ENCODE results near the gene RASGRF2. TPM values are rescaled to one million over a fixed set of nuclear protein-coding genes. Genes with fewer than 3 reads are reported as not detected.

The RASGRF2 gene
- total RNA-seq, 1 experiment from 2014 or later: 0.48 TPM

DNA sequence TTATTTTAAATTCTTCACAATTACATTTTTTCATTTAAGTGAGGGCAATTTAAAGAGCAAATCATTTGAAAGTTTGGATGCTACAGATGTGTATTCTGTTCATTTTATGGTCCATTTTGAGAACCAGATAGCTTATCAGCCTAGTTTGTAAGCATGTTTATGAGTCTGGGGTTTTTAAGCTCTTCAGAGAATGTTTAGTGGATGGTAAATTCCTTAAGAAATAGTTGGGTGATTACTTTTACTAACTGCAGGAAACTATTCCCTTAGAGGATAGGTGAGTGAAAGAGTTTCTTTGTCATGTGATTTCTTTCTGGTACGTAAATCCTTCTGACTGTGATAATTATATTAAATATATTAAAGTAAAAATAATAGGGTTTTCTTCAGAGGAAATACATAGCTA lies 17.6 kb downstream of the RASGRF2 start:
- no peaks in the 10 kb centered on the region for H3F3A ChIP-seq (ENCODE audit: insufficient read depth, low read depth)
- no peaks in the 10 kb centered on the region for H3K79me2 ChIP-seq (ENCODE audit: low read depth)
- TF ChIP-seq, protein P1, sequence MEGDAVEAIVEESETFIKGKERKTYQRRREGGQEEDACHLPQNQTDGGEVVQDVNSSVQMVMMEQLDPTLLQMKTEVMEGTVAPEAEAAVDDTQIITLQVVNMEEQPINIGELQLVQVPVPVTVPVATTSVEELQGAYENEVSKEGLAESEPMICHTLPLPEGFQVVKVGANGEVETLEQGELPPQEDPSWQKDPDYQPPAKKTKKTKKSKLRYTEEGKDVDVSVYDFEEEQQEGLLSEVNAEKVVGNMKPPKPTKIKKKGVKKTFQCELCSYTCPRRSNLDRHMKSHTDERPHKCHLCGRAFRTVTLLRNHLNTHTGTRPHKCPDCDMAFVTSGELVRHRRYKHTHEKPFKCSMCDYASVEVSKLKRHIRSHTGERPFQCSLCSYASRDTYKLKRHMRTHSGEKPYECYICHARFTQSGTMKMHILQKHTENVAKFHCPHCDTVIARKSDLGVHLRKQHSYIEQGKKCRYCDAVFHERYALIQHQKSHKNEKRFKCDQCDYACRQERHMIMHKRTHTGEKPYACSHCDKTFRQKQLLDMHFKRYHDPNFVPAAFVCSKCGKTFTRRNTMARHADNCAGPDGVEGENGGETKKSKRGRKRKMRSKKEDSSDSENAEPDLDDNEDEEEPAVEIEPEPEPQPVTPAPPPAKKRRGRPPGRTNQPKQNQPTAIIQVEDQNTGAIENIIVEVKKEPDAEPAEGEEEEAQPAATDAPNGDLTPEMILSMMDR (conservative IDR thresholded peaks at IDR 0.05): no peak
- TF ChIP-seq EZH2 (IDR thresholded peaks at IDR 0.05; ENCODE audit: low read depth): no peak
- H3K4me2 ChIP-seq: no peak overlapping the region
- no peaks in the 10 kb centered on the region for H3K36me3 ChIP-seq (ENCODE audit: low read depth)
- H3K9me2 ChIP-seq (ENCODE audit: insufficient read depth): no peaks in the 10 kb centered on the region; the same call in 1 of the 2 replicates
- BruUV-seq (replicated peaks): no TSS peak
- no peaks in the 10 kb centered on the region for H3K9me3 ChIP-seq (ENCODE audit: insufficient read depth, low read depth)
- H2AFZ ChIP-seq: no peak overlapping the region
- H3K27me3 ChIP-seq (ENCODE audit: insufficient read depth, low read depth): no peaks in the 10 kb centered on the region
- H3K4me3 ChIP-seq: no peak overlapping the region
- POLR2A ChIA-PET (ENCODE audit: unreplicated experiment): no interaction called here
- H4K20me1 ChIP-seq (ENCODE audit: insufficient read depth): no peaks in the 10 kb centered on the region
- intact Hi-C loops (cut with micrococcal nuclease; ENCODE audit: unreplicated experiment): no loop called here
- no peak for DNase-seq
- CTCF ChIA-PET: no interaction called here
- no peak overlapping the region for H3K27ac ChIP-seq
- no peaks in the 10 kb centered on the region for H3K4me1 ChIP-seq (replicated peaks; ENCODE audit: insufficient read depth)

DNA sequence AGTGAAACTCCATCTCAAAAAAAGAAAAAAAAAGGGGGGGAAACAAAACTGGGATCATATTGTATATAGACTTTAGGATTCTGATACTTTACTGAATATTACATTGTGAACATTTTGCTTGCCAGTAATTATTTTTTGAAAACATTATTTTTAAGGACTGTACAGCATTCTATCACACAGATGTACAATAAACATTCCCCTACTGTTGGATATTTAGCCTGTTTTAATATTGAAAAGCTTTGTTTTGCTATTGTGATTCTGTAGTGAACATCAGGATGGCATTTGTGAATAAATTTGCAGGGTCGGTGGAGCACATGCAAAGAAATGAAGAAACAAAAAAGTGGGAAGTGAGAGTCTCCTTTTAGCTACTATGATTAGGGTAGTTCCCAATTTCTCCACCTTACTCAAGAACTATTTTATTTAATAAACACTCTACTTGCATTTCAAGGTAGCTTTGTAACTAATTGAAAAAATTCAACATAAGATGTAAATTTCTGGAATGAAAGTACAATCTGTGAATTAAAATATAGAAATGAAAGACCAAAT lies 18.7 kb downstream of the RASGRF2 start:
- no peak overlapping the region for H3K4me2 ChIP-seq
- POLR2A ChIA-PET (ENCODE audit: unreplicated experiment): no interaction called here
- CTCF ChIA-PET: interaction anchor here (0.6 kb wide), 1 partner anchor 268 kb away, joined by 3 read pairs; no protein-coding TSS in a partner anchor
- H3K4me1 ChIP-seq (replicated peaks; ENCODE audit: insufficient read depth): no peaks in the 10 kb centered on the region
- H3K4me3 ChIP-seq: no peak overlapping the region
- no peaks in the 10 kb centered on the region for H3K36me3 ChIP-seq (ENCODE audit: low read depth)
- H2AFZ ChIP-seq: no peak overlapping the region
- no peaks in the 10 kb centered on the region for H4K20me1 ChIP-seq (ENCODE audit: insufficient read depth)
- H3K9me3 ChIP-seq (ENCODE audit: insufficient read depth, low read depth): no peaks in the 10 kb centered on the region
- BruUV-seq (replicated peaks): no TSS peak
- intact Hi-C loops (cut with micrococcal nuclease; ENCODE audit: unreplicated experiment): no loop called here
- no peaks in the 10 kb centered on the region for H3K9me2 ChIP-seq (ENCODE audit: insufficient read depth)
- DNase-seq: no peak
- no peaks in the 10 kb centered on the region for H3K27me3 ChIP-seq (ENCODE audit: insufficient read depth, low read depth)
- TF ChIP-seq, protein P1 (conservative IDR thresholded peaks at IDR 0.05): no peak
- TF ChIP-seq EZH2 (IDR thresholded peaks at IDR 0.05; ENCODE audit: low read depth): no peak
- H3F3A ChIP-seq (ENCODE audit: insufficient read depth, low read depth): no peaks in the 10 kb centered on the region
- no peak overlapping the region for H3K27ac ChIP-seq
- no peaks in the 10 kb centered on the region for H3K79me2 ChIP-seq (ENCODE audit: low read depth)

DNA sequence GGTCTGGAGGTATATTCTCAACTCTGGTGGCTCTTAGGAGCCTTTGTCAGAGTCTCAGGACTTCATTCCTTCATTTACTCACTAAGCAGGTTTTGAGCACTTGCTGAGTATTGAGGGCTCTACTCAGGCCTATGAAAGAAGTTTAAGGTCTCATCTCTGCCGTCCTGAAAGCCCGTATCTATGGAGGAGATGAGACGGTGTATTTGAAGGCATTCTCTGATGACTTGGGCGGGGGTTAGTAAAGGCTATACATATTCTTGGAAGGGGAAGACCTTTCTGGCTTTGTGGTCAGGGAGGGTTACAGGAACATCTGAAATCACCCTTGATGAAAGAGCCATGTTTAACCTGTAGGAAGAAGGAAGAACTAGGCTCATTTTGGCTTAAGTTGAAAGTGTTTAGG lies 21.9 kb downstream of the RASGRF2 start:
- no peak overlapping the region for H2AFZ ChIP-seq
- no peaks in the 10 kb centered on the region for H3K9me2 ChIP-seq (ENCODE audit: insufficient read depth)
- no peaks in the 10 kb centered on the region for H4K20me1 ChIP-seq (ENCODE audit: insufficient read depth)
- no peak overlapping the region for H3K4me2 ChIP-seq
- BruUV-seq (replicated peaks): no TSS peak
- H3K36me3 ChIP-seq (ENCODE audit: low read depth): no peaks in the 10 kb centered on the region
- H3K27ac ChIP-seq: no peak overlapping the region
- intact Hi-C loops (cut with micrococcal nuclease; ENCODE audit: unreplicated experiment): no loop called here
- no peaks in the 10 kb centered on the region for H3F3A ChIP-seq (ENCODE audit: insufficient read depth, low read depth)
- H3K79me2 ChIP-seq (ENCODE audit: low read depth): no peaks in the 10 kb centered on the region
- ChIA-PET POLR2A (ENCODE audit: unreplicated experiment) (no interaction called here), CTCF (no interaction called here)
- no peaks in the 10 kb centered on the region for H3K9me3 ChIP-seq (ENCODE audit: insufficient read depth, low read depth)
- H3K4me3 ChIP-seq: no peak overlapping the region
- no peak for DNase-seq
- no peaks in the 10 kb centered on the region for H3K4me1 ChIP-seq (replicated peaks; ENCODE audit: insufficient read depth)
- no peaks in the 10 kb centered on the region for H3K27me3 ChIP-seq (ENCODE audit: insufficient read depth, low read depth)
- no peak for TF ChIP-seq EZH2 (IDR thresholded peaks at IDR 0.05; ENCODE audit: low read depth)
- TF ChIP-seq, protein P1 (conservative IDR thresholded peaks at IDR 0.05): no peak
